GM12891 (cell line): Measurements from ENCODE around the gene OVCH1.

Source experiments
- POLR2A ChIP-seq: IDR thresholded peaks from 2 replicates; pipeline ENCODE4 v1.6.1; 2011; ENCODE audit warnings: low read depth, low read length, control low read depth
- POLR2AphosphoS5 ChIP-seq: IDR thresholded peaks from 2 replicates; pipeline ENCODE4 v1.6.1; 2011; ENCODE audit warnings: low read depth, low read length, control low read depth
- POU2F2 ChIP-seq: IDR thresholded peaks from 2 replicates; pipeline ENCODE4 v1.6.1; 2011; ENCODE audit warnings: low read depth, mild to moderate bottlenecking, control low read depth, low read length, moderate library complexity
- SPI1 ChIP-seq: IDR thresholded peaks from 2 replicates; pipeline ENCODE4 v1.6.1; 2011; ENCODE audit warnings: low read depth, low read length, control low read depth
- TAF1 ChIP-seq: IDR thresholded peaks from 2 replicates; pipeline ENCODE4 v1.6.1; 2011; ENCODE audit warnings: low read depth, low read length, control low read depth

DNA sequence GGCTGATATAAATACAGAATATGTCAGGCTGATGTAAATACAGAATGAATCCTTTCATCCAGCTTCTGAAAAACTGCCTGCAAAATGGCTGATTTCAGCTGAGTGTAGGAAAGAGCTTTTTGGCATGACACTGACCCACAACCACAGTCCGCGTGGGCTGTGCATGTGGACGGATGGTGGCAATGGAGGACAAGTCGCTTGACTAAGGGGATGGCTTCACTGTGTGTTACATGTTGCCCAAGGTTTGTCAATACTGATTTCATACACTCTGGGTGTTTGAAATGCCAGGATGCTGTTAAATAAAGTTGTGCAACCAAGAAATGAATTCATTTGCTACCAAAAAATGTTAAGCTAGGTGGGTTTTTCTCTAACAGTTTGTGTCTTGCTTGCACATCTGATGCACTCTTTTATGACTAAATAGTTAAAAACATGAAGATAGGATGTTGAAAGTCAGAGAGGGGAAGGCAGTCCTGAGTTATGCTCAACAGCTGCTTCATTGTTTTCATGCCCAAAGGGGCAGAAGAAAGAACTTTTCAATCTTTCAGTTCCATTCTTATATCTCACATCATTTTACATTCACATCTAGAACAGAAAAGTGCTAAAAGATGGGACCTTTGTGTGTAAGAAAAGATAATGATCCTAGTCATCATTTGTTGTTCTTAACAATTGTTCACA lies 36.5 kb upstream of the OVCH1 start:
- TF ChIP-seq POU2F2 = no peak
- no peak for TF ChIP-seq POLR2A
- TF ChIP-seq SPI1 = no peak
- no peak for TF ChIP-seq POLR2AphosphoS5
- no peak for TF ChIP-seq TAF1
